OCI-LY7 (cell line): ENCODE data around the gene SACM1L. TPM values are rescaled to one million over a fixed set of nuclear protein-coding genes. Genes with fewer than 3 reads are reported as not detected.

Experiments used
- BruUV-seq: library from RNA; stranded (reverse); fragments of 400-500 nt; replicated peaks from 2 replicates; lab custom pipeline; 2021; lab: Mats Ljungman, UMichigan
- CTCF ChIA-PET: fragments of 300-600 bp; sonication (Branson Sonifier 250); formaldehyde crosslinking; loops from one replicate; lab custom pipeline; 2022; ENCODE audit warnings: antibody characterized with exemption; ENCODE audit not compliant: unreplicated experiment; lab: Charles Lee
- POLR2A ChIA-PET: fragments of 300-600 bp; sonication (Branson Sonifier 250); formaldehyde crosslinking; loops from one replicate; lab custom pipeline; 2022; ENCODE audit warnings: antibody characterized with exemption; lab: Charles Lee
- DNase-seq: peaks from one replicate; pipeline ENCODE4 v3.0.0-alpha.2; 2015; ENCODE audit warnings: low spot score
- H2AFZ ChIP-seq: fragments of 200-600 bp; sonication (generic), shearing (Covaris generic); 2 replicates; pipeline ENCODE4 v1.6.1; 2014; ENCODE audit warnings: mild to moderate bottlenecking, antibody characterized with exemption, low read length, moderate library complexity
- H3K27ac ChIP-seq: fragments of 200-600 bp; sonication (generic); 2 replicates; pipeline ENCODE4 v1.5.1; 2014; ENCODE audit warnings: mixed run types, low read depth, mild to moderate bottlenecking, moderate library complexity, low read length, inconsistent platforms; ENCODE audit not compliant: poor library complexity, severe bottlenecking
- H3K36me3 ChIP-seq: fragments of 200-600 bp; sonication (generic); 2 replicates; pipeline ENCODE4 v1.6.1; 2014; ENCODE audit warnings: mild to moderate bottlenecking, antibody characterized with exemption, low read length, moderate library complexity, mixed read lengths; ENCODE audit not compliant: insufficient read depth
- H3K4me1 ChIP-seq: fragments of 200-600 bp; sonication (generic); 2 replicates; pipeline ENCODE4 v1.5.1; 2014; ENCODE audit warnings: mild to moderate bottlenecking, low read length; ENCODE audit not compliant: insufficient read depth, poor library complexity, severe bottlenecking
- H3K4me2 ChIP-seq: fragments of 200-600 bp; sonication (generic); 2 replicates; pipeline ENCODE4 v1.6.1; 2014; ENCODE audit warnings: mild to moderate bottlenecking, low read length
- H3K4me3 ChIP-seq: fragments of 200-600 bp; sonication (generic); 2 replicates; pipeline ENCODE4 v1.5.1; 2014; ENCODE audit warnings: mild to moderate bottlenecking, low read depth, low read length; ENCODE audit not compliant: poor library complexity, severe bottlenecking
- H3K79me2 ChIP-seq: fragments of 200-600 bp; sonication (generic); 2 replicates; pipeline ENCODE4 v1.6.1; 2016; ENCODE audit warnings: low read depth, mild to moderate bottlenecking, low read length, moderate library complexity, mixed read lengths; ENCODE audit not compliant: insufficient read depth
- H3K9me2 ChIP-seq: fragments of 200-600 bp; sonication (generic); 2 replicates; pipeline ENCODE4 v1.6.1; 2016; ENCODE audit warnings: mild to moderate bottlenecking, low read length, mixed read lengths; ENCODE audit not compliant: insufficient read depth
- H3K9me3 ChIP-seq: fragments of 200-600 bp; sonication (generic); 2 replicates; pipeline ENCODE4 v1.6.1; 2014; ENCODE audit warnings: mild to moderate bottlenecking, mixed run types, low read length, mixed read lengths
- H4K20me1 ChIP-seq: fragments of 200-600 bp; sonication (generic); 2 replicates; pipeline ENCODE4 v1.6.1; 2014; ENCODE audit warnings: mild to moderate bottlenecking, antibody characterized with exemption, low read length, moderate library complexity, mixed read lengths; ENCODE audit not compliant: insufficient read depth
- CTCF ChIP-seq: fragments of 200-600 bp; sonication (generic); conservative IDR thresholded peaks from 2 replicates; pipeline ENCODE4 v1.5.1; 2014; ENCODE audit warnings: mild to moderate bottlenecking, antibody characterized with exemption, low read length, moderate library complexity, mixed read lengths
- EZH2phosphoT487 ChIP-seq: fragments of 200-600 bp; sonication (generic); IDR thresholded peaks from 2 replicates; pipeline ENCODE4 v1.6.1; 2018; ENCODE audit warnings: low read depth, borderline replicate concordance, mild to moderate bottlenecking, mixed run types, antibody characterized with exemption, low read length, moderate library complexity, mixed read lengths
- intact Hi-C: fragments of 100-400 bp; cut with micrococcal nuclease; formaldehyde crosslinking; loops from one replicate; pipeline ENCODE4 v1.10.0; 2022; ENCODE audit not compliant: unreplicated experiment
- total RNA-seq, 2 experiments: library from RNA; depleted of rRNA in 1 of 2; stranded (reverse); fragments of >200 nt in 1 of 2; shearing (Covaris generic) in 1 of 2; gene quantifications; 2 replicates each; pipeline ENCODE4 v1.2.3, GENCODE V29; 2014 to 2022

Gene SACM1L
- total RNA-seq, 2 experiments from 2014 or later, result 35.5 to 54.9 TPM

DNA sequence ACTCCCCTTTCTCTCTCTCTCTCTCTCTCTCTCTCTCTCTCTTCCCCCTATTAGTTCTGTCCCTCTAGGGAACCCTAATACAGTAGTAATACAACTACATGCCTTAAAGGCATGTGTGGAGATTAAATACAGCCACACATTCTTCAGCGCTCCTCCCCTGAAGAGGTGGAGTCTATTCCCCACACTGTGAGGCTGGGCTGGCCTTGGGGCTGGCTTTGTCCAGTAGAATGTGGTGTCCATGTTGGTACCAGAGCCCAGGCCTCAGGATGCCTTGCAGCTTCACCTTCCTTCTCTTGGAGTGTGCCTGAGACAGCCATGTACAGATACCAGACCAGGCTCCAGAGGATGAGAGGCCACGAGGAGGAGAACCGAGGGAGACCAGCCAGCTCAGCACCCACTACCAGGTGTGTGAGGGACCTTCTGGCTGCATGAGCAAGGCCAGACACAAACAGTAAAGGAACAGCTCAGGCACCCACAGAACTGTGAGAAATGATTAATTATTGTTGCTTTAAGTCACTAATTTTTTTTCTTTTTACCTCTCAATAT is 96.5 kb downstream of the SACM1L start:
- intact Hi-C loops, result no loop called here
- ChIA-PET CTCF (no interaction called here), POLR2A (no interaction called here)
- Histone ChIP-seq H3K79me2 (no peaks in the 10 kb centered on the region), H3K4me3 (no peak overlapping the region), H3K27ac (no peak overlapping the region), H3K36me3 (no peaks in the 10 kb centered on the region), H3K4me2 (no peak overlapping the region), H2AFZ (no peak overlapping the region), H3K9me2 (no peaks in the 10 kb centered on the region), H3K9me3 (peaks cover 8% of the 10 kb centered on the region; the same call in 1 of the 2 replicates), H4K20me1 (no peaks in the 10 kb centered on the region), H3K4me1 (no peaks in the 10 kb centered on the region)
- BruUV-seq, result no TSS peak
- no peak for TF ChIP-seq EZH2phosphoT487
- TF ChIP-seq CTCF, result no peak
- no peak for DNase-seq

DNA sequence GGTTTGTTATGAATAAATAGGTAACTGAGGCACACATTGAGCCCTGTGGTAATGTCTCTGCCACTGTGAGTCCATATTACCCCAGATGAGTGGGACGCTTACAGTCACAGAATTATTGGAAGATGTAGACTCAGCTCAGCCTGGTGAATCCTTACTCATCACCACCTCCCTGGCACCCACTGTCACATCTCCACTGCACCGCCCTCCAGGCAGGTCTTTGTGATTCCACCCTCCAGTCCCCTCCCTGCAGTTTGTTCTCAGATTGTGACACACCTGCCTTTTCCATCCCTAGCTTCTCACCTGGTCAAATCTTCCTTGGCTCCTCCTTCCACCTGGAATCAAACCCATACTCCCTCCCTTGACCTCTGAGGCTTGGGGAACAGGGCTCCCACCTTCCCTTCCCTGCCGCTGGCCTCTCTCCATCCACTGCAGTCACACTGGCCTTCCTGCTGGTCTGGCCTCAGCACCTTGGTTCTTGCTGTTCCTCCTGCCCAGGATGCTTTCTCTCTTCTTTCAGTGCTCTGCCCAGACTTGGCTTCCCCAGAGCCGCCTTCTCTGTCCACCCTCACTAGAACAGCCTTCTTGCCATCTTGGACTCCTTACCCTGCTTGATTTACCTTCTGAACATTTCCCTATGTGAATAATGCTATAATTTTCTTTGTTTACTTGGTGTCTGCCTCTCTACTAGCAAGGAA is 97.8 kb downstream of the SACM1L start:
- H3K9me3 ChIP-seq, result peaks cover 8% of the 10 kb centered on the region; the same call in 1 of the 2 replicates
- ChIA-PET CTCF (no interaction called here), POLR2A (no interaction called here)
- no peaks in the 10 kb centered on the region for H3K36me3 ChIP-seq
- no peak overlapping the region for H3K27ac ChIP-seq
- no peak overlapping the region for H3K4me3 ChIP-seq
- TF ChIP-seq CTCF (no peak), EZH2phosphoT487 (no peak)
- DNase-seq, result no peak
- no peak overlapping the region for H3K4me2 ChIP-seq
- intact Hi-C loops, result no loop called here
- no peaks in the 10 kb centered on the region for H3K9me2 ChIP-seq
- no peaks in the 10 kb centered on the region for H4K20me1 ChIP-seq
- no peak overlapping the region for H2AFZ ChIP-seq
- H3K4me1 ChIP-seq, result no peaks in the 10 kb centered on the region
- H3K79me2 ChIP-seq, result no peaks in the 10 kb centered on the region
- no TSS peak for BruUV-seq

DNA sequence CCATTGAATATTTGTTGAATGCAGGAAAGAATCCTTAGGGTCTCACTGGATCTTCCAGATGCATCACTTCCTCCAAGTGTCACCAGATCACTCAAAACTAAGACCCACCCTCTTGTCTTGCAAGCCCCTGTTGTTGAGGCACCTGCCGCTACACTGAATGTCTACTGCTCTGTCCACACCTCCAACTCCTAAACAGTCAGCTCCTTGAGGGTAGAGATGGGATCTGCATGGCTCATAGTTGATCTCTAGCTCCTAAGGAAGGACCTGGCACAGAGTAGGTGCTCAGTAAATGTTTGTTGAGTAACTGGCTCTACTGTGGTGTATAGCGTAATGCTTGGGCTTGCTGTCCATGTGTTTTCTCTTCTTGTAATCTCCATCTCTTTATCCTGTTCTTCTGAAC is 98.4 kb downstream of the SACM1L start:
- TF ChIP-seq EZH2phosphoT487, result no peak
- no peak for TF ChIP-seq CTCF
- no peak overlapping the region for H2AFZ ChIP-seq
- ChIA-PET POLR2A (no interaction called here), CTCF (no interaction called here)
- no peak overlapping the region for H3K4me3 ChIP-seq
- BruUV-seq, result no TSS peak
- H3K9me3 ChIP-seq, result peaks cover 8% of the 10 kb centered on the region; the same call in 1 of the 2 replicates
- H3K27ac ChIP-seq, result no peak overlapping the region
- H4K20me1 ChIP-seq, result no peaks in the 10 kb centered on the region
- no peaks in the 10 kb centered on the region for H3K79me2 ChIP-seq
- H3K9me2 ChIP-seq, result no peaks in the 10 kb centered on the region
- no peaks in the 10 kb centered on the region for H3K36me3 ChIP-seq
- intact Hi-C loops, result no loop called here
- H3K4me2 ChIP-seq, result no peak overlapping the region
- no peaks in the 10 kb centered on the region for H3K4me1 ChIP-seq
- DNase-seq, result no peak
